Measurements from ENCODE around the gene DUSP11.
"Not testable (repeated sequence)": the region's sequence is repeated elsewhere in the genome, so short reads cannot be mapped to it uniquely, and the experiment has no call there.

The DUSP11 gene

GRCh38 chr2:73812635-73813034, 32.7 kb upstream of the DUSP11 start:
- H3K27ac ChIP-seq = no peak overlapping the region
- TF ChIP-seq ZFX (IDR thresholded peaks at IDR 0.05; ENCODE audit: borderline replicate concordance) (no peak), CTCF (IDR thresholded peaks at IDR 0.05) (no peak)

- no peak overlapping the region for H3K27ac ChIP-seq
- TF ChIP-seq ZFX (IDR thresholded peaks at IDR 0.05; ENCODE audit: borderline replicate concordance) (no peak), CTCF (IDR thresholded peaks at IDR 0.05) (no peak)
Measured at GRCh38 chr2:73811878-73812277, 32.0 kb upstream of the DUSP11 start.

GRCh38 chr2:73783883-73784282, 4.0 kb upstream of the DUSP11 start, which contains the start of gene C2orf78:
TSS of gene C2orf78 (plus strand) at chr2:73784183. CDS start at chr2:73784310, 127 bp downstream.
- not testable (repeated sequence) for H3K27ac ChIP-seq

- not testable (repeated sequence) for H3K27ac ChIP-seq
Measured at GRCh38 chr2:73783402-73783801, 3.5 kb upstream of the DUSP11 start.

GRCh38 chr2:73780237-73780582, 307 bp upstream of the DUSP11 start:
- no peak overlapping the region for H3K27ac ChIP-seq
- TF ChIP-seq CTCF (IDR thresholded peaks at IDR 0.05) = peak; percentile 64
- TF ChIP-seq ZFX (IDR thresholded peaks at IDR 0.05; ENCODE audit: borderline replicate concordance) = no peak

- 0 out of 2 replicates have a peak overlapping the region, but pooled peaks have one; percentile 56 for H3K27ac ChIP-seq
Measured at GRCh38 chr2:73778867-73779466, 936 bp downstream of the DUSP11 start.

GRCh38 chr2:73776869-73777519, 2.9 kb downstream of the DUSP11 start:
- H3K27ac ChIP-seq = no peak overlapping the region
- TF ChIP-seq ZFX (IDR thresholded peaks at IDR 0.05; ENCODE audit: borderline replicate concordance) (no peak), CTCF (IDR thresholded peaks at IDR 0.05) (no peak)

GRCh38 chr2:73776381-73776780, 3.5 kb downstream of the DUSP11 start:
- no peak overlapping the region for H3K27ac ChIP-seq
- TF ChIP-seq CTCF (IDR thresholded peaks at IDR 0.05) = no peak
- TF ChIP-seq ZFX (IDR thresholded peaks at IDR 0.05; ENCODE audit: borderline replicate concordance) = no peak

GRCh38 chr2:73772819-73773218, 7.1 kb downstream of the DUSP11 start:
- TF ChIP-seq ZFX (IDR thresholded peaks at IDR 0.05; ENCODE audit: borderline replicate concordance) (no peak), CTCF (IDR thresholded peaks at IDR 0.05) (no peak)
- H3K27ac ChIP-seq = no peak overlapping the region
